ENCODE results near the gene OLFML3. TPM values are rescaled to one million over a fixed set of nuclear protein-coding genes. Genes with fewer than 3 reads are reported as not detected.

OLFML3 gene
- polyA plus RNA-seq, 1 donor: 54.9 TPM

DNA sequence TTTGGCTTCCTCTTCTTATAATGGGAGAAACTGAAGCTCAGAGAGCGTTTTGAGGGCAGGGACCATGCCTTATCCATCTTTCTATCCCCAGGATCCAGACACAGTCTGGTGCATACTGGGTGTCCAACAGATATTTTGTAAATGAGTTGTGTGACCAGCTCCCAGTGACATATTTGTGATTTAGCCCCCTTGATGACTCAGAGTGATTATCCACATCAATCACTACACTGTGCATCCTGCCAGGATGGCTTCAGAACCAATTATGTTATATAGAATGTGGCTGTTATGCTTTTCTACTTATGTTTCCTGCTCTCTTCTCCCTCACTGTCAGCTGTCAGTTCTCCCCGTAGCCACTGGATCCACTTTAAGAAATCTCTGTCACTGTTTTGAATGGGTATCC is 11.3 kb downstream of the OLFML3 start:
- no peak overlapping the region for H3K4me3 ChIP-seq (ENCODE audit: low read length)
- H3K27ac ChIP-seq (ENCODE audit: low read length): no peak overlapping the region
- WGBS (ENCODE audit: insufficient coverage, low lambda C conversion rate): no CpG with 5 or more reads among the region's 2 CpGs
- H3K4me1 ChIP-seq (ENCODE audit: control insufficient read depth, insufficient read depth, low read length): no peaks in the 10 kb centered on the region
- H3K9me3 ChIP-seq (ENCODE audit: control insufficient read depth, low read depth, low read length): peaks cover 8% of the 10 kb centered on the region
- no peak for DNase-seq
- H3K27me3 ChIP-seq (ENCODE audit: control insufficient read depth, insufficient read depth, low read length): no peaks in the 10 kb centered on the region
- no peaks in the 10 kb centered on the region for H3K36me3 ChIP-seq (ENCODE audit: control insufficient read depth, insufficient read depth, low read length)

DNA sequence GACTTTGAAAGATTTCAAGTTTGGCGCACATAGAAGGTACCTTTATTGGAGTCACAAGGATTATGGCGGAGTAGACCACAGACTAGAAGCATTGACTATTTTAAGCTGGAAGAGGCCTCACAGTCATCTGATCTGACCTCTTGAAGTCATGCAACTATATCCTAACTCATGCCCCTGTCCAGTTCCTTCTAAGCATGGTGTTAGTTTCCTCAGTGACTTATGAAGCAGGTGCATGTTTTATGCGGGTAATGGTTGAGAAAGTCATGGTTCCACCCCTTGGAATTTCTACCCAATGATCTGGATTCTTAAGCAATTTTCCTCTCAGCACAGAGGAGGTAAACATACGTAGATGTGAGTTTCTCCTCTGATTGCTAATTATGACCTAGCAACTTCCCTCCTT is 11.7 kb downstream of the OLFML3 start:
- no peaks in the 10 kb centered on the region for H3K27me3 ChIP-seq (ENCODE audit: control insufficient read depth, insufficient read depth, low read length)
- H3K4me1 ChIP-seq (ENCODE audit: control insufficient read depth, insufficient read depth, low read length): no peaks in the 10 kb centered on the region
- no peak overlapping the region for H3K4me3 ChIP-seq (ENCODE audit: low read length)
- WGBS (ENCODE audit: insufficient coverage, low lambda C conversion rate): 100% methylated on average over 1 of the region's 4 CpGs
- H3K36me3 ChIP-seq (ENCODE audit: control insufficient read depth, insufficient read depth, low read length): no peaks in the 10 kb centered on the region
- DNase-seq: no peak
- H3K9me3 ChIP-seq (ENCODE audit: control insufficient read depth, low read depth, low read length): peaks cover 8% of the 10 kb centered on the region
- H3K27ac ChIP-seq (ENCODE audit: low read length): no peak overlapping the region

DNA sequence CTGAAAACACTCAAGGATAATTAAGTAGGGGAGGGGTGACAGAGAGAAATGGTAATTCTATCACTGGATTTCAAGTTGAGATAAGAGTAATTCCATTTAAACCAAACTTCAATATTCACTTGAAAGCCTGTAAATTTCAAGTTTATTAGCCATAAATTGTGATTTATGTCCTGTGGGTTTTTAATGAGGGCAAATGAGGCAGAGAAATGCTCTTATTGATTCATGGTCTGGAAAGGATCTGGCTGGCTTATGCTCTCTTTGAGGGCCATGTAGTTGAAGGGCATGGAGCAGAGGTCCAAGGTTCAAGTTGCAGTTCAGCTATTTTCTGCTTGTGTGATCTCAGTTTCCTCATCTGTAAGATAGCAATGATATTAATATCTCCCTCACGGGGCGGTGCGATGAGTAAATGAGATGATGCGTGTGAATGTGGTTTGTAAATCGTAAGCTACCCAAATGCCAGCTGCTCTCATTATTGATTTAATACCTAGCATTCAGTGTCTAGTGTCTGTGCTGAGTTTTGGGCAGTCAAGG is 12.3 kb downstream of the OLFML3 start:
- H3K27me3 ChIP-seq (ENCODE audit: control insufficient read depth, insufficient read depth, low read length): no peaks in the 10 kb centered on the region
- H3K36me3 ChIP-seq (ENCODE audit: control insufficient read depth, insufficient read depth, low read length): no peaks in the 10 kb centered on the region
- no peak overlapping the region for H3K4me3 ChIP-seq (ENCODE audit: low read length)
- WGBS (ENCODE audit: insufficient coverage, low lambda C conversion rate): 100% methylated on average over 1 of the region's 5 CpGs
- no peak for DNase-seq
- no peaks in the 10 kb centered on the region for H3K4me1 ChIP-seq (ENCODE audit: control insufficient read depth, insufficient read depth, low read length)
- peaks cover 8% of the 10 kb centered on the region for H3K9me3 ChIP-seq (ENCODE audit: control insufficient read depth, low read depth, low read length)
- no peak overlapping the region for H3K27ac ChIP-seq (ENCODE audit: low read length)

DNA sequence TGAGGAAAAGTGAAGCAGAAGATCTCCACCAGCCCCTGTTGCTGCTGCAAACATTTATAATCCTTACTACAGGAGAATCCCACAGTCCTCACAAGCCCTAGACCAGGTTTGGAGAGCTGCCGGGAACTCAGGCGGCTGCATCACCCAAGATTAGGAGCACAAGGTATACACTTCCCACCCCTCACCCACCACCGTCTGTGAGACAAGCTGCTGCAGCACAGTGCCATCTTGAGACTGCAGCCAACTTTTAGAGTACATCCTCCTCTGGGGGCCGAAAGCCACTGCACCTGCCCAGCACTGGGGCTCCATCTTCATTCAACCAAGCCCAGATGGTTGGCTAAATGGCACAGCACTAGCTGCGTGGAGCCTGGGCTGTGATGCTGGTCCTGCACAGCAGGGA is 13.8 kb downstream of the OLFML3 start:
- Histone ChIP-seq H3K4me1 (ENCODE audit: control insufficient read depth, insufficient read depth, low read length) (no peaks in the 10 kb centered on the region), H3K27ac (ENCODE audit: low read length) (no peak overlapping the region), H3K9me3 (ENCODE audit: control insufficient read depth, low read depth, low read length) (peaks cover 8% of the 10 kb centered on the region), H3K36me3 (ENCODE audit: control insufficient read depth, insufficient read depth, low read length) (no peaks in the 10 kb centered on the region), H3K27me3 (ENCODE audit: control insufficient read depth, insufficient read depth, low read length) (no peaks in the 10 kb centered on the region), H3K4me3 (ENCODE audit: low read length) (no peak overlapping the region)
- DNase-seq: no peak
- WGBS (ENCODE audit: insufficient coverage, low lambda C conversion rate): no CpG with 5 or more reads among the region's 5 CpGs

GRCh38 chr1:113993766-113994165 is 14.5 kb downstream of the OLFML3 start:
- DNase-seq: no peak
- no CpG with 5 or more reads among the region's 2 CpGs for WGBS (ENCODE audit: insufficient coverage, low lambda C conversion rate)
- no peaks in the 10 kb centered on the region for H3K36me3 ChIP-seq (ENCODE audit: control insufficient read depth, insufficient read depth, low read length)
- no peaks in the 10 kb centered on the region for H3K27me3 ChIP-seq (ENCODE audit: control insufficient read depth, insufficient read depth, low read length)
- no peak overlapping the region for H3K27ac ChIP-seq (ENCODE audit: low read length)
- H3K9me3 ChIP-seq (ENCODE audit: control insufficient read depth, low read depth, low read length): peaks cover 8% of the 10 kb centered on the region
- no peaks in the 10 kb centered on the region for H3K4me1 ChIP-seq (ENCODE audit: control insufficient read depth, insufficient read depth, low read length)
- H3K4me3 ChIP-seq (ENCODE audit: low read length): no peak overlapping the region

GRCh38 chr1:113995382-113995781 is 16.1 kb downstream of the OLFML3 start:
- no peaks in the 10 kb centered on the region for H3K36me3 ChIP-seq (ENCODE audit: control insufficient read depth, insufficient read depth, low read length)
- H3K4me1 ChIP-seq (ENCODE audit: control insufficient read depth, insufficient read depth, low read length): no peaks in the 10 kb centered on the region
- no peak overlapping the region for H3K27ac ChIP-seq (ENCODE audit: low read length)
- 100% methylated on average over 1 of the region's 2 CpGs for WGBS (ENCODE audit: insufficient coverage, low lambda C conversion rate)
- H3K9me3 ChIP-seq (ENCODE audit: control insufficient read depth, low read depth, low read length): peaks cover 8% of the 10 kb centered on the region
- H3K4me3 ChIP-seq (ENCODE audit: low read length): no peak overlapping the region
- H3K27me3 ChIP-seq (ENCODE audit: control insufficient read depth, insufficient read depth, low read length): no peaks in the 10 kb centered on the region
- no peak for DNase-seq

GRCh38 chr1:113998361-113998760 is 19.1 kb downstream of the OLFML3 start:
- H3K9me3 ChIP-seq (ENCODE audit: control insufficient read depth, low read depth, low read length): peaks cover 8% of the 10 kb centered on the region
- H3K4me3 ChIP-seq (ENCODE audit: low read length): no peak overlapping the region
- H3K27ac ChIP-seq (ENCODE audit: low read length): no peak overlapping the region
- no peak for DNase-seq
- H3K27me3 ChIP-seq (ENCODE audit: control insufficient read depth, insufficient read depth, low read length): no peaks in the 10 kb centered on the region
- WGBS (ENCODE audit: insufficient coverage, low lambda C conversion rate): 66% methylated on average over 2 of the region's 4 CpGs
- no peaks in the 10 kb centered on the region for H3K4me1 ChIP-seq (ENCODE audit: control insufficient read depth, insufficient read depth, low read length)
- H3K36me3 ChIP-seq (ENCODE audit: control insufficient read depth, insufficient read depth, low read length): no peaks in the 10 kb centered on the region

DNA sequence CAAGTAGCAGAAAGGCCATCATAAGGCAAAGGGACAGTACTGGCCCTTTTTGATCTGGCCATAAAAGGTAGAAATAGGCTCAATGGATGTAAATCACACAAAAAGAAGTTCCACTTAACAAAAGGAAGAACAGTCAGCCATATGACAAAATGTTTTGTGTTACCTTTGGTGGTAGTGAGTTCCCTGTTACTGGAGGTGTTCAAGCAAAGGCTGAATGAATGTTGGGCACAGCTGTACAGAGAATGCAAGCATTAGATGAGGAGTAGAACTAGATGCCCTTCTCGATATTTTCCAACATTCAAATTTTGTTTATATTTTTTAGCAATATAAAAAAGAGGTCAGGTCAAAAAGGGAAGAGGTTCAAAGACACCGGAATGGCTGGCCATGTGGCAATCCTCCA is 20.0 kb downstream of the OLFML3 start:
- DNase-seq: no peak
- no peak overlapping the region for H3K27ac ChIP-seq (ENCODE audit: low read length)
- WGBS (ENCODE audit: insufficient coverage, low lambda C conversion rate): no CpG with 5 or more reads among the region's 2 CpGs
- H3K27me3 ChIP-seq (ENCODE audit: control insufficient read depth, insufficient read depth, low read length): no peaks in the 10 kb centered on the region
- peaks cover 6% of the 10 kb centered on the region for H3K9me3 ChIP-seq (ENCODE audit: control insufficient read depth, low read depth, low read length)
- no peak overlapping the region for H3K4me3 ChIP-seq (ENCODE audit: low read length)
- H3K36me3 ChIP-seq (ENCODE audit: control insufficient read depth, insufficient read depth, low read length): no peaks in the 10 kb centered on the region
- H3K4me1 ChIP-seq (ENCODE audit: control insufficient read depth, insufficient read depth, low read length): no peaks in the 10 kb centered on the region

DNA sequence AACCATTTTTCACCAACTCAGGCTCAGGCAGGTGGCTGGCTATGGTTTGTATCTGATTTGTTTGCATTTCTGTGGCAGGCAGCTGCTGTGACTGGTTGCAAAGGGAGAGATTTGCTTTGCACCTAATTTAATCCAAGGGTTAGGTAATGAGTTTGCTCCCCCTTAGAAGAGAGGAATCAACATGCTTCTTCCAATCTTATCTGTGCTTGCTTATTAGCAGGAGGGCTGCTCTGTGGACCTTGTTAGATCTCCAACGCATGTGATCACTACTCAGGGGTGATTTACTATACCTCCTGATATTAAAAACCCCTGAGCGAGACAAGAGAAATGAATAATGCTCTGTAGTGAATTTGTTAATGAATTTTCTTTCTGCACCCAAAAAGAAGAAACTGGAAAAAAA is 20.5 kb downstream of the OLFML3 start:
- H3K4me1 ChIP-seq (ENCODE audit: control insufficient read depth, insufficient read depth, low read length): no peaks in the 10 kb centered on the region
- no peak for DNase-seq
- H3K36me3 ChIP-seq (ENCODE audit: control insufficient read depth, insufficient read depth, low read length): no peaks in the 10 kb centered on the region
- H3K27me3 ChIP-seq (ENCODE audit: control insufficient read depth, insufficient read depth, low read length): no peaks in the 10 kb centered on the region
- H3K9me3 ChIP-seq (ENCODE audit: control insufficient read depth, low read depth, low read length): peaks cover 4% of the 10 kb centered on the region
- H3K4me3 ChIP-seq (ENCODE audit: low read length): no peak overlapping the region
- H3K27ac ChIP-seq (ENCODE audit: low read length): no peak overlapping the region
- 29% methylated on average over 2 of the region's 2 CpGs for WGBS (ENCODE audit: insufficient coverage, low lambda C conversion rate)

DNA sequence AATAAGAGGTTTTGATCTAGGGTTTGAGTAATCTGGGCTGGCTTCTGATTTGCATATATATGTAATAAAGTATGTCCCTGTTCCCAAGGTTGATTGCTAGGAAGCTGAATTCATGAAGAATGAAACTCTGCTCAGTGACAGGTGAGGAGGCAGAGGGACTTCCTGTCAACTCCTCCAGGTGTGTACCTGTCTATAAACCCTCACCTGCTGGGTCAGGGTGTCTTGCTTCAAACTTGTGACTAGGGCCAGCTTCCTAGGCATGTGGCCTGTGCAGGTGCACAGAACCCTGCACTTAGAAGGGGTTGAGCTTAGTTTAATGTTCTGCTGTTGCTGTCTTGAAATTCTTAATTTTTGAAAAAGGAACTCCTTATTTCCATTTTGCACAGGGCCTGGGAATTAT is 21.1 kb downstream of the OLFML3 start:
- DNase-seq: peak in 1 of 2 donors; percentile 53
- Histone ChIP-seq H3K4me3 (ENCODE audit: low read length) (no peak overlapping the region), H3K27ac (ENCODE audit: low read length) (no peak overlapping the region), H3K27me3 (ENCODE audit: control insufficient read depth, insufficient read depth, low read length) (no peaks in the 10 kb centered on the region), H3K36me3 (ENCODE audit: control insufficient read depth, insufficient read depth, low read length) (no peaks in the 10 kb centered on the region), H3K9me3 (ENCODE audit: control insufficient read depth, low read depth, low read length) (no peaks in the 10 kb centered on the region), H3K4me1 (ENCODE audit: control insufficient read depth, insufficient read depth, low read length) (no peaks in the 10 kb centered on the region)

DNA sequence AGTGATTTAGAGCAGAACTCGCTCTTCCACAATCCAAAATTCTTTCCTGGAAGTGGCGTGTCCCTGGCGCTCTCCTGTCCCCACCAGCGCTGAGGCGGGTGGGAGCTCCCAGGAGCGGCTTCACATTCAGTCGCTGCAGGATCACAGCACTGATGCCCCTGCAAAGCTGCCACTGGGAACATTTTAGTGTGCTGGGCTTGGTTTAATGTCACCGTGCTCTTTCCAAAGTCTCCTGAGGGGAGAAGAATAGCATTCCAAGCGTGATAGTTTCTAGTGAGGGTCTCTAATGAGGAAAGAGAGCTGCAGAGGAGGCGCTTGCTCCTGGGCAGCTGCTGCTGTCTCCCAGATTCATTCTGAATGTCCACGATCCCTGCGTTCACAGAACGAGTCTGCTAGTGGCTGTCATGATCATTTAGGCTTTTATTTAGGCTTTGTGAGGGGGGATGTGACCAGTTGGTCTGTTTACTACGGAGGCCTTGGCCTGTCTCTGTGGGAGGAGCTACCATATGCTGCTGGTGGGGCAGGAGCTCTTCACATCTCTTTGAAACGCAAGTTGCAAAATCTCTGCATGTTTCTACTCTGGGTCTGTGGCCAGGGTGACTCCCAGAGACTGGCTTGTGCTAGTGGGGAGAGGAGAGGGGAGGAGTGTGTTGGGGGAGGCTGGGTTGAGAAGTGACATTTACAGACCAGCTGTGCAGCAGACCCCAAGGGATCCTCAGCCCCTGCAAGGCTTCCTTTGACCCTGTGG is 23.4 kb downstream of the OLFML3 start:
- Histone ChIP-seq H3K36me3 (ENCODE audit: control insufficient read depth, insufficient read depth, low read length) (no peaks in the 10 kb centered on the region), H3K4me3 (ENCODE audit: low read length) (no peak overlapping the region), H3K4me1 (ENCODE audit: control insufficient read depth, insufficient read depth, low read length) (no peaks in the 10 kb centered on the region), H3K27me3 (ENCODE audit: control insufficient read depth, insufficient read depth, low read length) (no peaks in the 10 kb centered on the region), H3K9me3 (ENCODE audit: control insufficient read depth, low read depth, low read length) (no peaks in the 10 kb centered on the region), H3K27ac (ENCODE audit: low read length) (no peak overlapping the region)
- DNase-seq: no peak
- WGBS (ENCODE audit: insufficient coverage, low lambda C conversion rate): no CpG with 5 or more reads among the region's 15 CpGs

Measured in large intestine (tissue), 3 donors.